HG03135 (cell line): ENCODE data around the gene IFNGR2.
"Not testable (repeated sequence)": the region's sequence is repeated elsewhere in the genome, so short reads cannot be mapped to it uniquely, and the experiment has no call there.

Experiments
- ATAC-seq: cut with Tn5 transposase; IDR thresholded peaks from one replicate; pipeline ENCODE4 v1.9.1; 2021; ENCODE audit warnings: mild to moderate bottlenecking, moderate library complexity; ENCODE audit not compliant: unreplicated experiment

IFNGR2 gene, protein sequence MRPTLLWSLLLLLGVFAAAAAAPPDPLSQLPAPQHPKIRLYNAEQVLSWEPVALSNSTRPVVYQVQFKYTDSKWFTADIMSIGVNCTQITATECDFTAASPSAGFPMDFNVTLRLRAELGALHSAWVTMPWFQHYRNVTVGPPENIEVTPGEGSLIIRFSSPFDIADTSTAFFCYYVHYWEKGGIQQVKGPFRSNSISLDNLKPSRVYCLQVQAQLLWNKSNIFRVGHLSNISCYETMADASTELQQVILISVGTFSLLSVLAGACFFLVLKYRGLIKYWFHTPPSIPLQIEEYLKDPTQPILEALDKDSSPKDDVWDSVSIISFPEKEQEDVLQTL

DNA sequence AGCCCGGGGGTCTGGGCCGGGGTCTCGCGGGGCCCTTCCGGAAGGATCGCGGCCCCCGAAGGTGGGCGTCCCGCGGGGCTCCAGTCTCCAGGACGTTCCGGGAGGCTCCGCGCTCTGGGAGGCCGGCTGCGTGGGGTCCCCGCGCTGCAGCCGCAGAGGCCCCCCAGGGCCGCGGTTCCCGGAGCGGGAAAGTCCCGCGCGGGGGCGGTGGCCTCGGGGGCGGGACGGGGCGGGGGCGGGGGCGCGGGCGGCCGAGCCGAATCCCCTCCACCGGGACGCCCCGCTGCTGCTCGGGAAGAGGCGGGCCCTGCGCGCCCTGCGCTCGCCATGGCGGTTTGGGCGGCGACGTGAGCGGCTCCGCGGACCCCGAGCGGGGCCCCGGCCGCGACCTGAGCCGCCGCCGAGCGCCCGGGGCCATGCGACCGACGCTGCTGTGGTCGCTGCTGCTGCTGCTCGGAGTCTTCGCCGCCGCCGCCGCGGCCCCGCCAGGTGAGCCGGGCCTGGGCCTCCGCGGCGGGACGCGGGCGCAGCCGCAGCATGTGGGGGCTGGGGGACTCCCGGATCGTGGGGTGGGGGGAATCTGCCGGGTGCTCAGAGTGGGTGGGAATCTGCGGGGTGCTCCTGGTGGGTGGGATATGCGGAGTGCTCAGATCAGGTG is at the start of gene IFNGR2:
TSS of gene IFNGR2 (plus strand) at position 286 of the 658 bp plus-strand sequence. CDS start at position 417, 131 bp downstream.
- ATAC-seq = peak; percentile 46

DNA sequence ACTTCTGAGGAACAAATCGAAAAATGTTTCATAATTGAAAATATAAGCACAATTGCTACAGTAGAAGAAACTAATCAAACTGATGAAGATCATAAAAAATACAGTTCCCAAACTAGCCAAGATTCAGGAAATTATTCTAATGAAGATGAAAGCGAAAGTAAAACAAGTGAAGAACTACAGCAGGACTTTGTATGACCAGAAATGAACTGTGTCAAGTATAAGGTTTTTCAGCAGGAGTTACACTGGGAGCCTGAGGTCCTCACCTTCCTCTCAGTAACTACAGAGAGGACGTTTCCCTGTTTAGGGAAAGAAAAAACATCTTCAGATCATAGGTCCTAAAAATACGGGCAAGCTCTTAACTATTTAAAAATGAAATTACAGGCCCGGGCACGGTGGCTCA is 47.9 kb upstream of the IFNGR2 start:
- ATAC-seq = no peak

DNA sequence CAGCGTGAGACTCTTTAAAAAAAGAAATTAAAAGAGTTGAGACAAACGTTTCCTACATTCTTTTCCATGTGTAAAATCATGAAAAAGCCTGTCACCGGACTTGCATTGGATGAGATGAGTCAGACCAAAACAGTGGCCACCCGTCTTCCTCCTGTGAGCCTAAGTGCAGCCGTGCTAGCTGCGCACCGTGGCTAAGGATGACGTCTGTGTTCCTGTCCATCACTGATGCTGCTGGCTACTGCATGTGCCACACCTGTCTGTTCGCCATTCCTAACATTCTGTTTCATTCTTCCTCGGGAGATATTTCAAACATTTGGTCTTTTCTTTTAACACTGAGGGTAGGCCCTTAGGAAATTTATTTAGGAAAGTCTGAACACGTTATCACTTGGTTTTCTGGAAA is 47.2 kb upstream of the IFNGR2 start:
- ATAC-seq = no peak

DNA sequence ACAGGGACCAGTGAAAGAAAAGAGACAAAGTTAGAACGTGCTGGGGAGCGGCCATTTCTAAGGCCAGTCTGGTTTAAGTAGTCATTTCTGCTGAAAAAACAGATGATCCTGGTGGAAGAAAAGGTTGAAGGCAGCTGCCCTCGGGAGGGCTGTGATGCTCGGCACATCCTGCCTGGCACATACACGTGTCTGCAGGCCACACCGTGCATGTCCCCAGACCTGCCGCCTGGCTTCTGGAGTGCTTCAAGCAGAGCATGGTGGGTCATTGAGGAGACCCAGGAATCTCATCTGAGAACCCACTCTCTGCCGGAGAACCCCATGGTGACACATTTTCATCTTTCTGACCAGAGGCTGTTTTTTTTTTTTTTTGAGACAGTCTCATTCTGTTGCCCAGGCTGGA is 46.0 kb upstream of the IFNGR2 start:
- no peak for ATAC-seq

DNA sequence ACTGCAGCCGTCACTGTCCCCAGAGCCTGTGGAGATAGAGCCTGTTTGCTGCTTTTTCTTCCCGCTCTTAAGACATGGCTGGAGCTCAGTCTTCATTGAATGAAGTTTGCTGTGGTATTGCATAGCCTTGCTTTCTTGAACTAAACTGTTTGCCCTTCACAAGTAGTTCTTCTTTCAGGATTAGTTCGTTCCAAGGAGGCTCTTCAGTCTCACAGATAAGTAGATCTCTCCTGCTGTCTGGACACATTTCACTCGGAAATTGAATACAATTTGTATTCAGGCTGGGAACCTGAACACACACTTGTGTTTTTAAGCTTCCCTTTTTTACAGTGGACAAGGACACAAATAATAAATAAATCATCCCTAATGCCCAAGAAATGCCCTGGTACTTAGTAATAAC is 43.8 kb upstream of the IFNGR2 start:
- ATAC-seq = no peak

DNA sequence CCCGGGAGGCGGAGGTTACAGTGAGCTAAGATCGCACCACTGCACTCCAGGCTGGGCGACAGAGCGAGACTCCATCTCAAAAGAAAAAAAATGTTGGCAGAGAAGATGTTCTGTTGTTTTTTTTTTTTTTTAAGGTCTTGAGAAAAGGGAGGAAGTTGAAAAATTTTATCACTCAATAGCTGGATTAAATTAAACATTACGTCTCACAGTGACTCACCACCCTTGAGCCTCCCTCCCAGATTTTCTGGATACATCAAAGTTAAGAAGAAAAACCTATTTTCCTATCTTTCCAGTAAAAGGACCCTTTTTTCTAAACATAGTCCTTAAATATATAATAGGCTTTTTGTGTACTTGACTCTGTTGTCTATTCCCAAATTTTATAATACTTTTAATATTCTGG is 42.9 kb upstream of the IFNGR2 start:
- ATAC-seq = no peak

DNA sequence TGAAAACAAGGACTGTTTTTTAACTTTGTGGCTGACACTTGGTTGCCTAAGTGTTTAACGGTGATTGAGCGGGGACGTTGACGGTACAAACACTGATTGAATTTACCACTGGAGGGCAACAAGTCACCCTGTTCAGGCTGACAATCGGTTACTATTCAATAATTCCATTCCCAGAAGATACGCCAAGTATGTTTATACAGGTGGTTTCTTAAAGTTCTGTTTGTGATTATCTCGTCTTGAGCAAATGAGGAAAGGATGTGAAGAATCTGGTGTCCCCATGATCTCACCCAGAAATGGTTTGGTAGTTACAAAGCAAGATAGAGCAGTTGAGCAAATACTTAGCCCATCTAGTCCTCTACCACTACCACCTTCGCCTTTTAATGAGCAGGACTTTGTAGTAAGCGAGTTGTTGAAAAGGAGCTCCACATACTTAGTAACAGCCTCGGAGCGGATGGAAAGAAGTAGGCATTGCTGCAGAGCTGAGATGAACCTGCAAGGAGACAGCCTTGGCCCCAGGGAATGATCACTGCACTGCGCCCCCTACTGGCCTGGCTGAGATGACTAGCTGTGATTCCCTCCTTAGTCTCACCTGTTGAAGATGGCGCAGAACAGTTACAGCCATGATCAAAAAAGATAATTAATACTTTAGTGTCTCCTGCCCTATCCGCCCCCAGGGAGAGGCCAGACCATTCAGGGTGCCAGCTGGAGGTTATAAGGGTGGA is 42.2 kb upstream of the IFNGR2 start:
- ATAC-seq = peak; percentile 76

DNA sequence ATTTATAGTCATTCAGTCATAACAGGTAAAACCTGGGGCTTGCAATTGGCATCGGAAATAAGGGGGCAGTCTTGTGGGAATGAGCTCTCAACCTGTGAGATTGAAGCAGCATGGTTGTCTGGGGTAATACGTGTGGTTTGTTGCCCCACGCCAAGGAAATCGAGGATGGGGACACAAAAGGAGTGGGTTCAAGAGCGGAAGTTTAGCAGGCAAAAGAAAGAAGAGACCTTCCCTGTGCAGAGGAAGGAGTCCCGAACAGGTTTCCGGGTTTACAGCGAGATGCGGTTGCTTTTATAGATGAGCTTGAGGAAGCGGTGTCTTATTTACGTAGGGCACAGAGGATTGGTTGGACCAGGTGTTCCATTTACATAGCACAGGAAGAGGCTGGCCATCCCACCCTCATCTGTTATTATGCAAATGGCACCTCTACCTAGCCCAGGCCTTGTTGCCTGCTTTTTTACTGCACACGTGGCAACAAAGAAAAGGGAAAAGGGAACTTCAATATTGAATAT is 41.1 kb upstream of the IFNGR2 start:
- ATAC-seq = no peak

DNA sequence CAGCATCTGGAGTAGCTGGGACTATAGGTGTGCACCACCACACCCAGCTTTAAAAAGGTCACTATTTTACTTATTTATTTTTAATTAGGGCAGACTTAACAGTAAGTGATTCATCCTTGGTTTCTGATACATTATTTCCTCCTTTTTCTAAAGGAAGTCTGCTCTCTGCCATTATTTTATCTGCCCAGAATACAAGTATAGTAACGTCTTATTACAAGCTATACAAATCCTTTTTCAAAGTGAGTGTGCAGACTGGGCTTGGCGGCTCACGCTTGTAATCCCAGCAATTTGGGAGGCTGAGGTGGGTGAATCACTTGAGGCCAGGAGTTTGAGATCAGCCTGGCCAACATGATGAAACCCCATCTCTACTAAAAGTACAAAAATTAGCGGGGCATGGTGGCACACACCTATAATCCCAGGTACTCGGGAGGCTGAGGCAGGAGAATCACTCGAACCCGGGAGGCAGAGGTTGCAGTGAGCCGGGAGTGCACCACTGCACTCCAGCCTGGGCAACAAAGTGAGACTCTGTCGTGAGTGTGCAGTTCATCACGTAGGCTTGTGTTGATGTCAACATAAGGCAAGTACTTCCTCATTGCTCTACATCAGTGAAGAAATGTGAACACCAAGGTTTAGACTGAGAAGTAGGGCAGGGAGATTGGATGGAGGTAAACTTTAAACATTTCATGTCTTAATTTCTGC is 39.2 kb upstream of the IFNGR2 start:
- not testable (repeated sequence) for ATAC-seq

DNA sequence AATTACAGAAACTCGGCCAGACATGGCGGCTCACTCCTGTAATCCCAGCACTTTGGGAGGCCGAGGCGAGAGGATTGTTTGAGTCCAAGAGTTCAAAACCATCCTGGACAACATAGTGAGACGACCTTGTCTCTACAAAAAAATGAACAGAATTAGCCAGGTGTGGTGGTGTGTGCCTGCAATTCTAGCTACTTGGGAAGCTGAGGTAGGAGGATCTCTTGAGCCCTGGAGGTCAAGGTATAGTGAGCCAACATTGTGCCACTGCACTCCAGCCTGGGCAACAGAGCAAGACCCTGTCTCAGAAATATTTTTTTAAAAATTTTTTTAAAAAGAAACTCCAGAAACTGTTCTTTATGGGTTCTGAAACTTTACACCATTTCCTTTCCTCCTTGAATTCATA is 38.4 kb upstream of the IFNGR2 start:
- ATAC-seq = no peak

DNA sequence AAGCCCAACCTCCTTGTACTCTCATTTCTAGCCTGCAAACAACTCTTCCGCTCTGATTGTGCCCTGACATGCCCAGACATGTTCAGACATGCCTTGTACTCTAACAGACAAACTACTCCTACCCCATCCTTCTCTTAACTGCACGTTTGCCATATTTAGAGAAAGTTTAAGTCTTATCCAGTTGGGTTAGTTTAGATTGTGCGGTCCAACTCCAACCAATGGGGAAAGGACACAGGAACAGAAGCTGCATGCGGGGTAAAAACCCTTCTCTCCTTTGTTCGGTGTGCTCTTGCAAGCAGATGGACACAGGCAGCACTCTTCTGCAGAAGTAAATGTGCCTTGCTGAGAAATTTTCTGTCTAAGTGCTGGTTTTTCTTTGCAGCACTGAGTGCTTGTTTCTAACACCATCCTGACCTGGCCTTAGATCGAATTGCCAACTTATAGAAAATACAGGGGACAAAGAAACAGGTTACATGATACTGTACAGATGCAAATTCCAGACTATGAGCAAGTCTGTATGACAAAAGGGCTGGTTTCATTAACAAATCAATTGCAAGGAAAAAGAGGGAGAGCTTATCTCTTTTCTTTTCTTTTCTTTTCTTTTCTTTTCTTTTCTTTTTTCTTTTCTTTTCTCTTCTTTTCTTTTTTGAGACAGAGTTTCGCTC is 35.8 kb upstream of the IFNGR2 start:
- no peak for ATAC-seq

DNA sequence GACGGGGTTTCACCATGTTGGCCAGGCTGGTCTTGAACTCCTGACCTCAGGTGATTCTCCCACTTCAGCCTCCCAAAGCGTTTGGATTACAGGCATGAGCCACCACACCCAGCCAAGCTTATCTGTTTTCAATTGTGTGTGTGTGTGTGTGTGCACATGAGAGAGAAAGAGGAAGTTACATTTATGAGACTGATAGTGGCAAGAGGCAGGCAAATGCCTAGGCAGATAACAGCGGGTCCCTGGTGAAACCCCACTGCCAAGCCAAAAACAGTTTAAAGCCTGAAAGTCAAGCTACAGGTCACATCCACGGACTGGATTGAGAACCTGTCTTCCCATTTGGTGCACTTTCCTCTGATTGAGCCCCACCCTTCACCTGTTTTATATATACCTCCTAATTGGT is 35.1 kb upstream of the IFNGR2 start:
- ATAC-seq = no peak

DNA sequence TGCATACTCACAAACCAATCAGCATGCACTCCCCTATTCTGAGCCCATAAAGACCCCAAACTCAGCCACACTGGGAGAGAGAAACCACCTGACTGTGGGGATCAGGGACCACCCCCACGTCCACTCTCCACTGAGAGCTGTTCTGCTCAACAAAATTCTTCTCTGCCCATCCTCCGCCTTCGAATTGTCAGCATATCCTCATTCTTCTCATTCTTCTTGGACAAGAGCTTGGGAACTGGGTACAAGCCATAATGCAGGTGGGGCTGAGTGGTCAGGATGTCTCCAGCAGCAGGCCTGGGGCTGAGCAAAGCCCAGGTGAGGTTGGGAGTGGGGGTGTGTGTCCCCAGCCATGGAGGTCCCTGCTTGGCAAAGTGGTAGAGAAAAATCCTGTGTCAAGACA is 34.6 kb upstream of the IFNGR2 start:
- no peak for ATAC-seq

DNA sequence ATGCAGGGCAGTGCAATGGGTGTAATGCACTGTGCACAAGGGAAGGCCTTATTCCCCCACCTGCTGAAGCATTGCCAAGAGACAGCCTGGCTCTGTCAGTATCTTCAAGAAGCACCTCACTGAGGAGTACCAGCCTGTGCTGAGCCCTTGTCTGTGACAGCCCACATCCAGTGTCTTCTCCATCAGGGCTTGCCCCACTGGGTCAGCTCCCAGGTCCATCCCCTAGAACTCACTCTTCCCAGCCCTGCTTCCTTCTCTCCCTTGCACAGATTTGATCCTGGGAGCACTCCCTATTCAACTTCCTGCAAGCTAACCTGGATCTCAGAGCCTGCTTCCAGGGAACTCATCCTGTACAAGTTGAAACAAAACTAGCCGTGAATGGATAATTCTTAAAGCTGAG is 33.6 kb upstream of the IFNGR2 start:
- ATAC-seq = no peak

DNA sequence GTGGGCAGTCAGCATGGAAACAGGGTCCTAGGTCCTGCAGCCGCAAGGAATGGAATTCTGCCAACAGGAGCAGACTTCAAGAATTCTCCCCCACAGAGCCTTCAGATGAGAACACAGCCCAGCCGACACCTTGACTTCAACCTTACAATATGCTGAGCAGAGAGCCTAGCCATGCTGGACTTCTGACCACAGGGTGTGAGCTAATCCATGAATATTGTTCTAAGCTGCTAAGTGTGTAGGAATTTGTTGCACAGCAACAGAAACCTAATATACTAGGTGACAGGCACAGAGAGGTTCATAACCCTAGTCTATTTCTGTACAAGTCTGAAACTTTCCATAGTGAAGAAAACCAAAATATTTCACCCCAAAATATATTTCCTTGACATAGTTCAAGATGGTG is 32.9 kb upstream of the IFNGR2 start:
- ATAC-seq = no peak

DNA sequence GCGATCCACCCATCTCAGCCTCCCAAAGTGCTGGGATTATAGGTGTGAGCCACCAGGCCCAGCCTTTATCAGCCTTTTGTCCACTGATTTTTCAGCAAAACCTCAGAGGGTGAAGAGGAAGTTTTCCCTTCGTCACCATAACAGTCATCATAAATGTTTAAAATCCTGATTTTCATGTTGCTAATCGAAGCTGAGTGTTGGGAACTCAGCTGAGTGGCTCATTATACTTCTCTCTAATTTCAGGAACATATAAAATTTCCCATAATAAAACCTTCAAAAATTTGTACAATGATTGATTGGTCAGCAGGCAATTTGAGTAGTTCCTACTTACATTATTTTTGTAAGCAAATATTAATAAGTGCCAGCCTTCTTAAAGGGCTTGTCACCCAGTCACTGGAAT is 31.8 kb upstream of the IFNGR2 start:
- no peak for ATAC-seq

DNA sequence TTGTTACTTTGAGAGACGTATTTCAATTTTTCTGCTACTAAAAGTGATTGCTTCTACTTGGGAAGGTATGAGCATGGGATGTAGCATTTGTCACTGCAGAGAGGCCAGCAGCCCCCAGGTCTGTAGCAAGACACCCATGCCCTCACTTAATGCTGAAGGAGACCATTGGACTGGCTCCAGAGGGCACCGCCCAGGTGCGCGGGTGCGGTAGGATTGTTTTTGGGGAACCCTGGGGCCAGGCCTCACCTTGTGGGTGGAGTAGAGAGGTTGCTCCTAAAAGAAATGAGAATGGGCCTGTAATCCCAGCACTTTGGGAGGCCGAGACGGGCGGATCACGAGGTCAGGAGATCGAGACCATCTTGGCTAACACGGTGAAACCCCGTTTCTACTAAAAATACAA is 30.6 kb upstream of the IFNGR2 start:
- no peak for ATAC-seq

DNA sequence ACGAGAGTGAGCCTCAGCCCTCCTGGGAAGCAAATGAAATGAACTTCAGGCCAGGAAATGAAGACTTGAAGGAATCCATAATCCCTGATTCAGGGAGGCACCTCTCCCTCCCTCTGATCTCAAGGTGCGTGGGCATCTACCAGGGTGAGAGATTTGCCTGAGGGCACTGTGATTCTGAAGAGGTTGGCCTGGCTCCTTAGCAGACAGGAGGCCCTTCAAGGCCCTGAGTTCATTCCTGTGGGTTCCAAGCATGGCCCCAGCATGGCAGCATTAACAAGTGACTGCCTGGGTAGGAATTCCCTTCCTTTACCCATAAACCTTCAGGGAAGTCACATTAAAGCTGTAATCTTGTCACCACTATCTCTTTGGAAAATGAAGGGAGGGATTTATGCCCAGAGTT is 29.8 kb upstream of the IFNGR2 start:
- ATAC-seq = no peak

DNA sequence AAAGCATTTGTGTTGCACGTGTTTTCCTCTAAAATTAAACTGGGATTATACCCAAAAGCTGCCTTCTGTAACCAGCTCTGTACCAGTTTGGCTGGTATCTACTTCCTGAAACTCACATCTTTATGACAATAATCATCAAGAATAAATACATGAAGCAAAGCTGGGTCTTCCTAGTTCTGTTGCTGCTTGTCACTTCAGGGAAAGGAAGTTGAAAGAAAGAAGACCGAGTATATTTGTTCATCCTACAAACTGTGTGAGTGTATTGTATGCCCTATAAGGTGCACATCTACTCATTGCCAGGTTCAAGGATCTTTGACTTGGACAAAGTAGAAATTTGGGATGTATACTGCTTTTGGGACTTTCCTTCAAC is 29.1 kb upstream of the IFNGR2 start:
- no peak for ATAC-seq

DNA sequence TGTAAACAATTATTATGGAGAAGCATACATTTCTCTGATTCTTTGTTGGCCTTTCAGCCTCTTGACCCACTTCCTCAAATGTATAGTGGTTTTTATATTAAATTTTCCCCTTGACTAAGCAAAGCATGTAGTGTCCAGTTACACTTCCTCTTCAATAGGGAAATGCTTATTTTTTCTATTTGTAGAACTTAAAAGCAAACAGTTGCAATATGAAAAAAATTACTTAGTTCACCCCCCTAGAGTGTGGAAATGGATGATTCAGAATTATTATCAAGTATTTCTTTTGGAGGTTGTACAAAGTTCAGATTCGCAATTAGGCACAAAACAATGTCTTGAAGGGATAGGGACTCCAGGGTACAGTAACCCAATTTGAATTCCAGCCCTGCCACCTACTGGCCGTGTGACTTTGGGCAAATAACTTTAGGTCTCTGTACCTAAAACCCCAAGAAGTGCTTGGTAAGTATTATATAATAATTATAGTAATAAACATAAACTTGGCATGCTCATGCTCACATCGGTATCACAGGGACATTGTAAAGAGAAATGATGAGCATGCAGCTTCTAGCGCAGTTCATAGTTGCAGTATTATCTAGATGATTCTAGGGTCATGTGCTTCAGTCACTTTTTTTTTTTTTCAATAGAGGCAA is 28.6 kb upstream of the IFNGR2 start:
- ATAC-seq = no peak
